HCT116 (cell line): Measurements from ENCODE around the gene ZNF691. TPM values are rescaled to one million over a fixed set of nuclear protein-coding genes. Genes with fewer than 3 reads are reported as not detected.

Experiments
- ATAC-seq: fragments of 200-7000 bp; cut with Tn5 transposase; 2 replicates; pipeline ENCODE4 v1.9.1; 2020; ENCODE audit warnings: mild to moderate bottlenecking, moderate library complexity
- BruUV-seq: library from RNA; stranded (reverse); fragments of 400-500 nt; replicated peaks from 2 replicates; lab custom pipeline; 2021; lab: Mats Ljungman, UMichigan
- CTCF ChIA-PET: fragments of 300-600 bp; sonication (Branson Sonifier 250); formaldehyde crosslinking; loops from one replicate; lab custom pipeline; 2021; ENCODE audit warnings: antibody characterized with exemption; lab: Charles Lee
- POLR2A ChIA-PET: fragments of 300-600, 350-600 bp; sonication (Branson Sonifier 250); formaldehyde crosslinking; loops from one replicate; lab custom pipeline; 2021; ENCODE audit warnings: antibody characterized with exemption; lab: Charles Lee
- RAD21 ChIA-PET, 2 experiments: fragments of 300-600 bp; sonication (Branson Sonifier 250); formaldehyde crosslinking; loops; one replicate each; lab custom pipeline; 2023; ENCODE audit warnings: low total read pairs in 2 of 2; ENCODE audit not compliant: uncharacterized antibody in 2 of 2, unreplicated experiment in 2 of 2, low non-redundant PET in 1 of 2; lab: Charles Lee
- DNase-seq: peaks from one replicate; pipeline ENCODE4 v3.0.0-alpha.2; 2010; ENCODE audit warnings: low read depth, low spot score
- H2AFZ ChIP-seq: fragments of 200-600 bp; shearing (Covaris generic), sonication (generic); 2 replicates; pipeline ENCODE4 v1.6.1; 2017; ENCODE audit warnings: low read depth, mixed run types, mixed read lengths, antibody characterized with exemption, low read length; ENCODE audit not compliant: poor library complexity, severe bottlenecking
- H3K27ac ChIP-seq: 2 replicates; pipeline ENCODE4 v1.5.1; 2012; ENCODE audit warnings: low read depth, low read length
- H3K27me3 ChIP-seq: fragments of 200-600 bp; sonication (generic); 2 replicates; pipeline ENCODE4 v1.6.1; 2016; ENCODE audit warnings: mixed run types, low read length, mixed read lengths; ENCODE audit not compliant: insufficient read depth
- H3K36me3 ChIP-seq, 2 experiments: fragments of 200-500 bp in 1 of 2; fragments of 200-600 bp in 1 of 2; sonication (Bioruptor generic) in 1 of 2; sonication (generic) in 1 of 2; 2 replicates each; pipeline versions ENCODE4 v1.5.1 to v1.6.1; 2014 to 2016; ENCODE audit warnings: low read length in 2 of 2, inconsistent platforms in 1 of 2, mixed read lengths in 1 of 2, mixed run types in 1 of 2; ENCODE audit not compliant: insufficient read depth in 2 of 2, control insufficient read depth in 1 of 2
- H3K4me1 ChIP-seq, 2 experiments: fragments of 200-600 bp in 1 of 2; sonication (generic) in 1 of 2; 2 replicates each; pipeline versions ENCODE4 v1.5.1 to v1.6.1; 2012 to 2017; ENCODE audit warnings: low read length in 2 of 2, inconsistent platforms in 1 of 2, mild to moderate bottlenecking in 1 of 2, mixed read lengths in 1 of 2, mixed run types in 1 of 2, moderate library complexity in 1 of 2; ENCODE audit not compliant: insufficient read depth in 2 of 2, control insufficient read depth in 1 of 2
- H3K4me2 ChIP-seq: fragments of 200-600 bp; sonication (generic); 2 replicates; pipeline ENCODE4 v1.6.1; 2017; ENCODE audit warnings: mixed run types, low read length, mixed read lengths
- H3K4me3 ChIP-seq, 2 experiments: fragments of 200-600 bp in 1 of 2; sonication (generic) in 1 of 2; replicated peaks in 1 of 2; 2 replicates each; pipeline ENCODE4 v1.5.1; 2011 to 2016; ENCODE audit warnings: low read length in 2 of 2, control low read depth in 1 of 2, low read depth in 1 of 2, mild to moderate bottlenecking in 1 of 2, mixed read lengths in 1 of 2, mixed run types in 1 of 2
- H3K79me2 ChIP-seq: fragments of 200-600 bp; sonication (generic); 2 replicates; pipeline ENCODE4 v1.6.1; 2017; ENCODE audit warnings: mild to moderate bottlenecking, mixed run types, low read length, moderate library complexity, mixed read lengths; ENCODE audit not compliant: insufficient read depth
- H3K9ac ChIP-seq: fragments of 200-600 bp; sonication (generic); 2 replicates; pipeline ENCODE4 v1.6.1; 2016; ENCODE audit warnings: low read length, mixed read lengths
- H3K9me2 ChIP-seq: fragments of 200-600 bp; sonication (generic), shearing (Covaris generic); 2 replicates; pipeline ENCODE4 v1.6.1; 2017; ENCODE audit warnings: mixed run types, mild to moderate bottlenecking, moderate library complexity; ENCODE audit not compliant: insufficient read depth
- H3K9me3 ChIP-seq, 2 experiments: fragments of 200-500 bp in 1 of 2; fragments of 200-600 bp in 1 of 2; sonication (Bioruptor generic) in 1 of 2; sonication (generic) in 1 of 2; 2 replicates each; pipeline ENCODE4 v1.6.1; 2014 to 2017; ENCODE audit warnings: low read length in 2 of 2, mixed read lengths in 2 of 2, inconsistent platforms in 1 of 2, low read depth in 1 of 2, mild to moderate bottlenecking in 1 of 2, mixed run types in 1 of 2, moderate library complexity in 1 of 2; ENCODE audit not compliant: control insufficient read depth in 1 of 2, insufficient read depth in 1 of 2
- H4K20me1 ChIP-seq: fragments of 200-600 bp; sonication (generic), shearing (Covaris generic); 2 replicates; pipeline ENCODE4 v1.6.1; 2017; ENCODE audit warnings: mixed run types, mild to moderate bottlenecking, moderate library complexity; ENCODE audit not compliant: insufficient read depth
- CEBPB ChIP-seq: IDR thresholded peaks from 2 replicates; pipeline ENCODE4 v1.6.1; 2012; ENCODE audit warnings: low read depth
- POLR2A ChIP-seq: IDR thresholded peaks from 2 replicates; pipeline ENCODE4 v1.7.0; 2011; ENCODE audit warnings: borderline replicate concordance; ENCODE audit not compliant: insufficient read depth, insufficient read length; ENCODE audit errors: extremely low read depth
- SP1 ChIP-seq: IDR thresholded peaks from 2 replicates; pipeline ENCODE4 v1.6.1; 2012; ENCODE audit warnings: low read depth
- SRF ChIP-seq: IDR thresholded peaks from 2 replicates; pipeline ENCODE4 v1.6.1; 2012; ENCODE audit warnings: low read depth
- YY1 ChIP-seq: IDR thresholded peaks from 2 replicates; pipeline ENCODE4 v1.6.1; 2011; ENCODE audit warnings: low read length, low read depth, moderate library complexity, mild to moderate bottlenecking; ENCODE audit not compliant: insufficient replicate concordance; ENCODE audit errors: extremely low read depth
- intact Hi-C: fragments of 100-400 bp; cut with micrococcal nuclease; formaldehyde crosslinking; loops from 2 replicates; pipeline ENCODE4 v1.10.0; 2022
- total RNA-seq: library from RNA; stranded (reverse); gene quantifications from one replicate; pipeline ENCODE4 v1.2.1, GENCODE V29; 2021; ENCODE audit not compliant: unreplicated experiment
- TF ChIP-seq, protein P1 (sequence below): IDR thresholded peaks from 2 replicates; pipeline ENCODE4 v1.6.1; 2012
- TF ChIP-seq, protein P2 (sequence below): IDR thresholded peaks from 2 replicates; pipeline ENCODE4 v1.6.1; 2011; ENCODE audit warnings: mild to moderate bottlenecking, low read length, moderate library complexity; ENCODE audit not compliant: insufficient replicate concordance; ENCODE audit errors: extremely low read depth

Gene ZNF691
- total RNA-seq, 1 experiment from 2014 or later, result 11.1 TPM

- H2AFZ ChIP-seq, result no peak overlapping the region
- POLR2A ChIA-PET, result no interaction called here
- DNase-seq (no peak), ATAC-seq (no peak)
- no peaks in the 10 kb centered on the region for H3K4me1 ChIP-seq
- no peaks in the 10 kb centered on the region for H3K36me3 ChIP-seq
- no peak overlapping the region for H3K27ac ChIP-seq
- H3K27me3 ChIP-seq, result no peaks in the 10 kb centered on the region
- no peaks in the 10 kb centered on the region for H4K20me1 ChIP-seq
- intact Hi-C loops, result no loop called here
- no peaks in the 10 kb centered on the region for H3K9me2 ChIP-seq
- no peak for TF ChIP-seq SP1
- TF ChIP-seq, protein P1, sequence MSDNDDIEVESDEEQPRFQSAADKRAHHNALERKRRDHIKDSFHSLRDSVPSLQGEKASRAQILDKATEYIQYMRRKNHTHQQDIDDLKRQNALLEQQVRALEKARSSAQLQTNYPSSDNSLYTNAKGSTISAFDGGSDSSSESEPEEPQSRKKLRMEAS, result no peak
- TF ChIP-seq, protein P2, sequence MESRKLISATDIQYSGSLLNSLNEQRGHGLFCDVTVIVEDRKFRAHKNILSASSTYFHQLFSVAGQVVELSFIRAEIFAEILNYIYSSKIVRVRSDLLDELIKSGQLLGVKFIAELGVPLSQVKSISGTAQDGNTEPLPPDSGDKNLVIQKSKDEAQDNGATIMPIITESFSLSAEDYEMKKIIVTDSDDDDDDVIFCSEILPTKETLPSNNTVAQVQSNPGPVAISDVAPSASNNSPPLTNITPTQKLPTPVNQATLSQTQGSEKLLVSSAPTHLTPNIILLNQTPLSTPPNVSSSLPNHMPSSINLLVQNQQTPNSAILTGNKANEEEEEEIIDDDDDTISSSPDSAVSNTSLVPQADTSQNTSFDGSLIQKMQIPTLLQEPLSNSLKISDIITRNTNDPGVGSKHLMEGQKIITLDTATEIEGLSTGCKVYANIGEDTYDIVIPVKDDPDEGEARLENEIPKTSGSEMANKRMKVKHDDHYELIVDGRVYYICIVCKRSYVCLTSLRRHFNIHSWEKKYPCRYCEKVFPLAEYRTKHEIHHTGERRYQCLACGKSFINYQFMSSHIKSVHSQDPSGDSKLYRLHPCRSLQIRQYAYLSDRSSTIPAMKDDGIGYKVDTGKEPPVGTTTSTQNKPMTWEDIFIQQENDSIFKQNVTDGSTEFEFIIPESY, result no peak
- no peak for TF ChIP-seq POLR2A
- no peak for TF ChIP-seq YY1
- no peak for TF ChIP-seq CEBPB
- TF ChIP-seq SRF, result no peak
- TF ChIP-seq, all 23 proteins: peak for 0
- BruUV-seq, result no TSS peak
- Histone ChIP-seq H3K4me2 (no peak overlapping the region), H3K79me2 (no peaks in the 10 kb centered on the region), H3K9ac (no peak overlapping the region), H3K4me3 (no peak overlapping the region), H3K9me3 (no peaks in the 10 kb centered on the region)
- RAD21 ChIA-PET, result no interaction called here
- CTCF ChIA-PET, result no interaction called here
These were observed 44.5 kb upstream of the ZNF691 start for GRCh38 chr1:42801832-42802473.
